Left cardiac atrium (tissue), 4 donors: ENCODE data around the gene ERN1. TPM values are rescaled to one million over a fixed set of nuclear protein-coding genes. Genes with fewer than 3 reads are reported as not detected.
"Not testable (repeated sequence)": the region's sequence is repeated elsewhere in the genome, so short reads cannot be mapped to it uniquely, and the experiment has no call there.

Source experiments
- ATAC-seq, 2 donors: fragments of 200-7000 bp; cut with Tn5 transposase; one replicate each; pipeline ENCODE4 v1.9.1; 2020; ENCODE audit warnings: mild to moderate bottlenecking in 2 of 2, moderate library complexity in 2 of 2
- DNase-seq: peaks from one replicate; pipeline ENCODE4 v3.0.0-alpha.2; 2020
- intact Hi-C, 2 donors: fragments of 100-400 bp; cut with DNase I; formaldehyde crosslinking; loops; one replicate each; pipeline versions ENCODE4 v1.14.1 to v1.15.1; 2022 to 2023
- total RNA-seq, 2 donors: library from RNA; stranded (reverse); fragmentation: NEBNext Ultra II Directional; extraction: Animal tissue kit (Norgen Biotek cat#: 25700); gene quantifications; one replicate each; pipeline ENCODE4 v1.2.1, GENCODE V29; 2021
- donor health status: DM: no; HTN: yes; CAD: no.
- donor health status: DM: no; HTN: yes; CAD: no; lungs with severe emphysema.
- donor health status: DM: yes; HTN: yes; CAD: no.
- donor health status: Dilated cardiomyopathy.

The ERN1 gene
- total RNA-seq, 2 donors from 2014 or later: 11.4 to 15.4 TPM

- DNase-seq (no peak), ATAC-seq (no peak)
- intact Hi-C loops: no loop called here
Observed at GRCh38 chr17:64036198-64036922, 93.6 kb downstream of the ERN1 start.

- DNase-seq: no peak
- no peak for ATAC-seq
- intact Hi-C loops: no loop called here
Observed at GRCh38 chr17:64032081-64032480, 97.9 kb downstream of the ERN1 start.

- intact Hi-C loops: loop anchor here (2.0 to 10.0 kb wide), 5 partner anchors 102 to 256 kb away; partner anchors contain the start of genes CSHL1 (in 2 of the 2), ERN1 (in 2 of the 2) and GH1 (in 1 of the 2)
- ATAC-seq: peak in 1 of 2 donors; percentile 66
- DNase-seq: peak; percentile 72
Observed at GRCh38 chr17:64028874-64029464, 101.0 kb downstream of the ERN1 start.

GRCh38 chr17:64025732-64026294 lies 104.1 kb downstream of the ERN1 start:
- ATAC-seq (peak; percentile 79), DNase-seq (peak; percentile 85)
- intact Hi-C loops: loop anchor here (5.0 to 10.0 kb wide), 4 partner anchors 106 to 259 kb away; partner anchors contain the start of genes CSHL1 (in 2 of the 2), ERN1 (in 1 of the 2) and GH1 (in 1 of the 2)

- ATAC-seq: peak; percentile 4 to 9
- intact Hi-C loops: loop anchor here (5.0 to 10.0 kb wide), 4 partner anchors 107 to 260 kb away; partner anchors contain the start of genes CSHL1 (in 2 of the 2), ERN1 (in 1 of the 2) and GH1 (in 1 of the 2)
- DNase-seq: no peak
Observed at GRCh38 chr17:64024781-64025731, 104.9 kb downstream of the ERN1 start.

- no peak for ATAC-seq
- no peak for DNase-seq
- intact Hi-C loops: loop anchor here (10.0 kb wide), 2 partner anchors 109 to 261 kb away; partner anchors contain the start of genes CSHL1 (in 1 of the 2) and GH1 (in 1 of the 2)
Observed at GRCh38 chr17:64024215-64024654, 105.7 kb downstream of the ERN1 start.

GRCh38 chr17:64022611-64023063 lies 107.3 kb downstream of the ERN1 start:
- DNase-seq (no peak), ATAC-seq (no peak)
- intact Hi-C loops: loop anchor here (10.0 kb wide), 2 partner anchors 108 to 262 kb away; partner anchors contain the start of genes CSHL1 (in 1 of the 2) and GH1 (in 1 of the 2)

- DNase-seq (peak; percentile 75), ATAC-seq (peak; percentile 90)
- intact Hi-C loops: loop anchor here (10.0 kb wide), 2 partner anchors 105 to 265 kb away; partner anchors contain the start of genes CSHL1 (in 1 of the 2) and GH1 (in 1 of the 2)
Observed at GRCh38 chr17:64020056-64020766, 109.7 kb downstream of the ERN1 start, which contains the start of gene ICAM2. Gene ICAM2 (minus strand): TSS chr17:64020633. CDS start chr17:64006691, 13,942 bp downstream.

- DNase-seq, ATAC-seq, intact Hi-C loops: not testable (repeated sequence)
Observed at GRCh38 chr17:64019551-64019961, 110.4 kb downstream of the ERN1 start.

- intact Hi-C loops: no loop called here
Observed at GRCh38 chr17:64017381-64017980, 112.5 kb downstream of the ERN1 start.

GRCh38 chr17:64016974-64017373 lies 113.0 kb downstream of the ERN1 start:
- ATAC-seq: no peak
- DNase-seq: no peak
- intact Hi-C loops: no loop called here

More at GRCh38 chr17:64017381-64017980, 112.5 kb downstream of the ERN1 start:
- ATAC-seq: no peak
- no peak for DNase-seq

GRCh38 chr17:64016231-64016784 lies 113.6 kb downstream of the ERN1 start:
- intact Hi-C loops: no loop called here
- DNase-seq (no peak), ATAC-seq (no peak)

- intact Hi-C loops: no loop called here
- no peak for ATAC-seq
Observed at GRCh38 chr17:64015447-64015846, 114.5 kb downstream of the ERN1 start.

GRCh38 chr17:64009571-64010402 lies 120.2 kb downstream of the ERN1 start:
- no peak for DNase-seq

More at GRCh38 chr17:64015447-64015846, 114.5 kb downstream of the ERN1 start:
- no peak for DNase-seq

GRCh38 chr17:64008830-64009229 lies 121.1 kb downstream of the ERN1 start:
- DNase-seq (no peak), ATAC-seq (no peak)
- intact Hi-C loops: no loop called here

More at GRCh38 chr17:64009571-64010402, 120.2 kb downstream of the ERN1 start:
- ATAC-seq: no peak
- intact Hi-C loops: no loop called here

GRCh38 chr17:64008346-64008745 lies 121.6 kb downstream of the ERN1 start:
- DNase-seq (no peak), ATAC-seq (no peak)
- intact Hi-C loops: no loop called here
